ENCODE data around the gene SCYGR6. TPM values are rescaled to one million over a fixed set of nuclear protein-coding genes. Genes with fewer than 3 reads are reported as not detected.

Gene SCYGR6

DNA sequence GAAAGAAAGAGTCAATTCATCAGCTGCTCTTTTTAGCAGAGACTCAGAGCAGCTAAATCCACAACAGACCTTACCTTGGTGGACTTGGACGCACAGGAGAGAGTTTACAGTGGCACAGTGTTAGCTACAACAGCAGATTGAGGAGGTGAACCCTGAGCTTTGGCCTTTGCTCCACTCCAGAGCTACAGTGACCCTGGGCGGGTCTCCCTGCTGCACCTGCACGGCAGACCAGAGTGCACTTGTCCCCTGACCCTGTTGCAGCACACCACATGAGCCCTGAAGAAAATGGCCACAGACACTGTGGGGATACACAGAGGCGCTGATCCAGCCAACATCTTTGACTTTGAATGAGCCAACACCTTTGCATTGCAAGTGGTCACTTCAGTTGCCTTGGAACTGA, 17.7 kb downstream of the SCYGR6 start:
- no peak overlapping the region for H3K9ac ChIP-seq (ENCODE audit: low read depth, low read length)
- H3K27me3 ChIP-seq (ENCODE audit: control insufficient read depth, insufficient read depth, low read length), result peaks cover 19% of the 10 kb centered on the region
- H3K4me3 ChIP-seq (ENCODE audit: low read length), result no peak overlapping the region
- no peak overlapping the region for H3K4me2 ChIP-seq (ENCODE audit: low read length)
- no peaks in the 10 kb centered on the region for H3K36me3 ChIP-seq (ENCODE audit: insufficient read depth, low read length)
- no peaks in the 10 kb centered on the region for H3K9me3 ChIP-seq (replicated peaks; ENCODE audit: low read length)
- no peaks in the 10 kb centered on the region for H3K4me1 ChIP-seq (ENCODE audit: control insufficient read depth, insufficient read depth, low read length)

DNA sequence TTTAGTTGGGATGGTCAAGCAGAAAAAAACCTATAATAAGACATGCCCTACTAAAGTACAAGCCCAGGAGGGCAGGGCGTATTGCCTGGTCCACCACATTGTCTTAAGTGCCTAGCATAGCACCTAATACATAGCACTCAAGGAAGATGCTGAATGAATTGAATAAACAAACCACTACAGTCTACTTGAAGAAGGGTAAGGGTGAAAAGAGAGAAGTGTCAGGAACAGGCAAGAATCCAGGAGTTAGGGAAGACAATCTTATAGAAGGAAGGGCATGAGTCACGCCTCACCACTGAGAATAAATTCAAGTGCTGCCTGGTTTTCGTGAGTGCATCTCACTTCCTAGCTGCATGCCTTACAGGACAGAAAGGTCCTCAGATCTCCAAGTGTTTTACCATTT, 20.6 kb downstream of the SCYGR6 start:
- Histone ChIP-seq H3K4me1 (ENCODE audit: control insufficient read depth, insufficient read depth, low read length) (no peaks in the 10 kb centered on the region), H3K27me3 (ENCODE audit: control insufficient read depth, insufficient read depth, low read length) (peaks cover 15% of the 10 kb centered on the region), H3K9ac (ENCODE audit: low read depth, low read length) (no peak overlapping the region), H3K4me2 (ENCODE audit: low read length) (no peak overlapping the region), H3K9me3 (replicated peaks; ENCODE audit: low read length) (no peaks in the 10 kb centered on the region), H3K4me3 (ENCODE audit: low read length) (no peak overlapping the region), H3K36me3 (ENCODE audit: insufficient read depth, low read length) (no peaks in the 10 kb centered on the region)

DNA sequence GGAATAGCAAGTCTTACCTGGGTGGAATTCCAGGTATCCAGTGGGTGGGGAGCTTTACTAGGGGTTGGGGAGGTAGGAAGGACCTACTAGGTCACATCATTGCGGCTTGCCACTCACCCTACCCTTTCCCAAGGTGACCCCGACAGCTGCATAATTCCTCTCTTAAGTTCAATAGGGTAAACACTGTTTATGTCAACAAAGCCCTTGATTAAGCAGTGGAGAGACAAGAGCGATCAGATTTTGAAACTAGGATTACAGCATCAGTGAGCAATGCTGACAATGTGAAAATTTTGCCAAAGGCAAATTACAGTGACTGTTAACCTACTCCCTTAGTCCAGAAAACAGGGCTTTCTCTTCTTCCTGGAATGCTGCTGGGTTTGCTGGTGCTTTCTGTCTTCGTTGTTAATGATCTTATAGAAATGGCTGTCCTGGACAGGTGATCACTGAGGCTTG, 21.3 kb downstream of the SCYGR6 start:
- H3K4me3 ChIP-seq (ENCODE audit: low read length), result no peak overlapping the region
- peaks cover 15% of the 10 kb centered on the region for H3K27me3 ChIP-seq (ENCODE audit: control insufficient read depth, insufficient read depth, low read length)
- no peak overlapping the region for H3K4me2 ChIP-seq (ENCODE audit: low read length)
- no peaks in the 10 kb centered on the region for H3K36me3 ChIP-seq (ENCODE audit: insufficient read depth, low read length)
- no peaks in the 10 kb centered on the region for H3K9me3 ChIP-seq (replicated peaks; ENCODE audit: low read length)
- H3K9ac ChIP-seq (ENCODE audit: low read depth, low read length), result no peak overlapping the region
- no peaks in the 10 kb centered on the region for H3K4me1 ChIP-seq (ENCODE audit: control insufficient read depth, insufficient read depth, low read length)

GRCh38 chr2:227701556-227701955, 23.0 kb downstream of the SCYGR6 start:
- Histone ChIP-seq H3K9me3 (replicated peaks; ENCODE audit: low read length) (no peaks in the 10 kb centered on the region), H3K36me3 (ENCODE audit: insufficient read depth, low read length) (no peaks in the 10 kb centered on the region)

DNA sequence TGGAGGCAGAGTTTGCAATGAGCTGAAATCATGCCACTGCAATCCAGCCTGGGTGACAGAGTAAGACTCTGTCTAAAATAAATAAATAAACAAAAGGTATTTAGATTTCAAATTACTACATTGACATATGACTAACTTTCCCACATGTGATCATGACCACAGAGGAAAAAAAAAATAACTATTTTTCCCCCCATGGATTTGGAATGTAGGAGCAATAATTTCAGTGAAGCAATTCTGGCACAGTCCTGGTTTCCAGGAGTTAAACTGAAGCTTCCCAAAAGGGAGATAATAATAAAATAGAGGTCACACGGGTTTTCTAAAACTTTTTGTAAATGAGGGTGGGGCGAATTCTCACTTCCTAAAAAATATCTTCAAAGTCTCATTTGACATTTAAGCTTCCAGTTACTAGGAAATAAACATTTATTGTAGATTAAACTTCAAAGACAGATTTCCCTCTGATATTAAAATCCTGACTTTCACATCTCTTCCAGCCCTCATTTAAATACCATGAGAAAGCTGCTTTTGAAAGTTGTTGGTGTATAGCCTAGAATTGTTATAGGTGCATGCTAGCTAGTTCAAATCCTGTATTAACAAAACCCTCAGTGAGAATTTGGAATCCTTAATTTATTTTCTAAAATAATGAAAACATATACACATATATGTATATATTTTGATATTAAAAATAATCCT, 27.4 kb downstream of the SCYGR6 start:
- H3K36me3 ChIP-seq (ENCODE audit: insufficient read depth, low read length), result no peaks in the 10 kb centered on the region
- no peak overlapping the region for H3K4me2 ChIP-seq (ENCODE audit: low read length)
- H3K4me1 ChIP-seq (ENCODE audit: control insufficient read depth, insufficient read depth, low read length), result no peaks in the 10 kb centered on the region
- H3K9ac ChIP-seq (ENCODE audit: low read depth, low read length), result no peak overlapping the region
- no peak overlapping the region for H3K4me3 ChIP-seq (ENCODE audit: low read length)
- no peaks in the 10 kb centered on the region for H3K9me3 ChIP-seq (replicated peaks; ENCODE audit: low read length)
- no peaks in the 10 kb centered on the region for H3K27me3 ChIP-seq (ENCODE audit: control insufficient read depth, insufficient read depth, low read length)

More at GRCh38 chr2:227701556-227701955, 23.0 kb downstream of the SCYGR6 start:
- H3K4me3 ChIP-seq (ENCODE audit: low read length), result no peak overlapping the region
- no peaks in the 10 kb centered on the region for H3K4me1 ChIP-seq (ENCODE audit: control insufficient read depth, insufficient read depth, low read length)
- H3K9ac ChIP-seq (ENCODE audit: low read depth, low read length), result no peak overlapping the region
- H3K27me3 ChIP-seq (ENCODE audit: control insufficient read depth, insufficient read depth, low read length), result peaks cover 11% of the 10 kb centered on the region
- H3K4me2 ChIP-seq (ENCODE audit: low read length), result no peak overlapping the region

GRCh38 chr2:227687189-227687588, 37.4 kb downstream of the SCYGR6 start:
- H3K4me1 ChIP-seq (ENCODE audit: control insufficient read depth, insufficient read depth, low read length), result no peaks in the 10 kb centered on the region

DNA sequence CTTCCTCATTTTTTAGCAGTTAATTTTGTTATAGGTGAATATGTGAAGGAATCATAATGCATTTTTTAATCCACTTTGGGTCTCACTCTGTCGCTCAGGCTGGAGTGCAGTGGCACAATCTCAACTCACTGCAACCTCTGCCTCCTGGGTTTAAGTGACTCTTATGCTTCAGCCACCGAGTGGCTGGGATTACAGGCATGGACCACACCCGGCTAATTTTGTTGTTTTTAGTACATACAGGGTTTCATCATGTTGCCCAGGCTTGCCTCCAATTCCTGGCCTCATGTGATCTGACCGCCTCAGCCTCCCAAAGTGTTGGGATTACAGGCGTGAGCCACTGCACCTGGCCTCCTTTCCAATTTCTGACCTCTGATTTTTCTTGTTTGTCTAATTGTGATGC, 40.3 kb downstream of the SCYGR6 start:
- Histone ChIP-seq H3K36me3 (ENCODE audit: insufficient read depth, low read length) (no peaks in the 10 kb centered on the region), H3K4me2 (ENCODE audit: low read length) (no peak overlapping the region), H3K4me1 (ENCODE audit: control insufficient read depth, insufficient read depth, low read length) (no peaks in the 10 kb centered on the region), H3K9me3 (replicated peaks; ENCODE audit: low read length) (no peaks in the 10 kb centered on the region), H3K27me3 (ENCODE audit: control insufficient read depth, insufficient read depth, low read length) (no peaks in the 10 kb centered on the region), H3K4me3 (ENCODE audit: low read length) (no peak overlapping the region), H3K9ac (ENCODE audit: low read depth, low read length) (no peak overlapping the region)

More at GRCh38 chr2:227687189-227687588, 37.4 kb downstream of the SCYGR6 start:
- Histone ChIP-seq H3K9ac (ENCODE audit: low read depth, low read length) (no peak overlapping the region), H3K27me3 (ENCODE audit: control insufficient read depth, insufficient read depth, low read length) (no peaks in the 10 kb centered on the region), H3K4me2 (ENCODE audit: low read length) (no peak overlapping the region), H3K4me3 (ENCODE audit: low read length) (no peak overlapping the region), H3K36me3 (ENCODE audit: insufficient read depth, low read length) (no peaks in the 10 kb centered on the region), H3K9me3 (replicated peaks; ENCODE audit: low read length) (no peaks in the 10 kb centered on the region)

DNA sequence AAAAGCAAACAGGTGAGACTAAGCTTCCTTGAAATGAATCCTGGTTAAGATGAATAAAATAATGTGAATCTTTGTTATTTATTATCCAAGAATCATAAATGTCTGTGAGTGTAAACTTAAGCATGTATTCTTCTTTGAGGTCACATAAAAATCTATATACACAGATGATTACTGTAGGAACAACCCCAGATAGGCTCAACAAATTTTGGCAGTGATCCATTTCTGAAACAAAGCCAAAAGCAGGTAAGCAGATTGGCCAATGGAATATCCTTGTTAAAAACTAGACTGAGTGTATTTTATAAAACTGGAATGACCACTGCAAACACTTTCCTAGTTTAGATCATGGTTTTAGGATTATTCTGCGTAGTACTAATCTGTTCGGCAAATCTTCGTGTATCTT, 46.6 kb downstream of the SCYGR6 start:
- Histone ChIP-seq H3K9me3 (replicated peaks; ENCODE audit: low read length) (no peaks in the 10 kb centered on the region), H3K36me3 (ENCODE audit: insufficient read depth, low read length) (no peaks in the 10 kb centered on the region), H3K27me3 (ENCODE audit: control insufficient read depth, insufficient read depth, low read length) (no peaks in the 10 kb centered on the region), H3K9ac (ENCODE audit: low read depth, low read length) (no peak overlapping the region), H3K4me3 (ENCODE audit: low read length) (no peak overlapping the region), H3K4me1 (ENCODE audit: control insufficient read depth, insufficient read depth, low read length) (no peaks in the 10 kb centered on the region), H3K4me2 (ENCODE audit: low read length) (no peak overlapping the region)

DNA sequence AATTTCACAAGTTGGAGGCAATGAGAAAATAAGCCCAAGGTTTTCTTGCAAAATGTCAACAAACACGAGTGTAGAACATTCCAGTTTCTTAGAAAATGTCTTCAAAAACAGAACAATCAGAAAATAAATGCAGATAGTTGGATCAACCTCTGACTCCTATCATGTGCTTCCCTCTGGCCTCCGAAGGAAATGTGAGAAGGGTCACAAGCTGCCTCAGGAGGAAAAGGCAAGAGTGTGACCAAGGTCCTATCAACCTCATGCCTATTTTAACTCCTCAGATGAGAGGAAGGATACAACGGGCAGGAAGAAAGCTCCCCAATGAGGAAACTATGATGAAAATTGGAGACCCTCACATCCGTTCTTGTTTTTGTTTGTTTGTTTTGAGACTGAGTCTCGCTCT, 50.1 kb downstream of the SCYGR6 start:
- Histone ChIP-seq H3K36me3 (ENCODE audit: insufficient read depth, low read length) (no peaks in the 10 kb centered on the region), H3K9me3 (replicated peaks; ENCODE audit: low read length) (no peaks in the 10 kb centered on the region), H3K4me1 (ENCODE audit: control insufficient read depth, insufficient read depth, low read length) (no peaks in the 10 kb centered on the region), H3K4me3 (ENCODE audit: low read length) (no peak overlapping the region), H3K9ac (ENCODE audit: low read depth, low read length) (no peak overlapping the region), H3K4me2 (ENCODE audit: low read length) (no peak overlapping the region), H3K27me3 (ENCODE audit: control insufficient read depth, insufficient read depth, low read length) (no peaks in the 10 kb centered on the region)

Small RNA genes lying within 50 kb of the gene (small RNA-seq; reads per million reads assigned to genes)
- not detected for gene RNA5SP121
